ENCODE data around the gene NCAM1. TPM values are rescaled to one million over a fixed set of nuclear protein-coding genes. Genes with fewer than 3 reads are reported as not detected.

NCAM1 gene
- polyA plus RNA-seq, 2 of the 4 experiments (the other 2 are of a cell fraction) = 0.01 to 0.12 TPM

- WGBS (ENCODE audit: missing lambda C conversion rate) = 33% methylated on average over 12 of the region's 12 CpGs
These were observed 121.2 kb downstream of the NCAM1 start for GRCh38 chr11:113082341-113082955.

GRCh38 chr11:113083571-113083970 is 122.4 kb downstream of the NCAM1 start:
- ATAC-seq = no peak
- CTCF ChIA-PET = no interaction called here
- 0% methylated on average over 3 of the region's 3 CpGs for WGBS (ENCODE audit: missing lambda C conversion rate)
- FAIRE-seq = no peak
- no peaks in the 10 kb centered on the region for H3K4me1 ChIP-seq
- H3K9me3 ChIP-seq = no peaks in the 10 kb centered on the region
- H3K27ac ChIP-seq = no peak overlapping the region
- H3K4me2 ChIP-seq = no peak overlapping the region
- POLR2A ChIA-PET = no interaction called here
- no peak overlapping the region for H3K4me3 ChIP-seq
- DNase-seq (ENCODE audit: low read depth in 1 of 2, low spot score in 1 of 2) = no peak
- TF ChIP-seq CTCF (IDR thresholded peaks at IDR 0.05) = no peak
- TF ChIP-seq MYC (IDR thresholded peaks at IDR 0.05; ENCODE audit: borderline replicate concordance, low read length) = no peak
- no peak for TF ChIP-seq EP300 (IDR thresholded peaks at IDR 0.05)
- TF ChIP-seq BHLHE40 (IDR thresholded peaks at IDR 0.05; ENCODE audit: low read depth, low read length) = no peak
- TF ChIP-seq USF2 (IDR thresholded peaks at IDR 0.05) = no peak
- no peak for TF ChIP-seq TP53 (CRISPR knock-in tag; IDR thresholded peaks at IDR 0.05)
- TF ChIP-seq POLR2A (IDR thresholded peaks at IDR 0.05; ENCODE audit: low read length) = no peak
- TF ChIP-seq SREBF2 (IDR thresholded peaks at IDR 0.05) = no peak
- no peak for TF ChIP-seq KDM5A (IDR thresholded peaks at IDR 0.05)
- TF ChIP-seq FOXS1 (CRISPR knock-in tag; IDR thresholded peaks at IDR 0.05) = no peak
- no peak for TF ChIP-seq BCL3 (IDR thresholded peaks at IDR 0.05)

More at GRCh38 chr11:113082341-113082955, 121.2 kb downstream of the NCAM1 start:
- POLR2A ChIA-PET = no interaction called here
- Histone ChIP-seq H3K27ac (no peak overlapping the region), H3K9me3 (no peaks in the 10 kb centered on the region), H3K4me2 (no peak overlapping the region), H3K4me3 (no peak overlapping the region), H3K4me1 (no peaks in the 10 kb centered on the region)
- DNase-seq (ENCODE audit: low read depth in 1 of 2, low spot score in 1 of 2) = no peak
- no peak for ATAC-seq
- CTCF ChIA-PET = interaction anchor here (0.6 kb wide), 1 partner anchor 33 kb away, joined by 3 read pairs; no protein-coding TSS in a partner anchor
- no peak for TF ChIP-seq NPAS2 (CRISPR knock-in tag; IDR thresholded peaks at IDR 0.05; ENCODE audit: borderline replicate concordance)
- TF ChIP-seq REST (IDR thresholded peaks at IDR 0.05) = no peak
- no peak for TF ChIP-seq POLR2A (IDR thresholded peaks at IDR 0.05; ENCODE audit: low read length)
- no peak for TF ChIP-seq TFCP2L1 (CRISPR knock-in tag; IDR thresholded peaks at IDR 0.05)
- TF ChIP-seq FOXS1 (CRISPR knock-in tag; IDR thresholded peaks at IDR 0.05) = no peak
- TF ChIP-seq HMGXB4 (CRISPR knock-in tag; IDR thresholded peaks at IDR 0.05; ENCODE audit: borderline replicate concordance) = no peak
- TF ChIP-seq HDAC2 (IDR thresholded peaks at IDR 0.05) = no peak
- no peak for TF ChIP-seq MAFK (IDR thresholded peaks at IDR 0.05; ENCODE audit: partially characterized antibody)
- TF ChIP-seq FOSL2 (IDR thresholded peaks at IDR 0.05) = no peak
- no peak for TF ChIP-seq FOSL2 (CRISPR knock-in tag; IDR thresholded peaks at IDR 0.05)
- no peak for TF ChIP-seq HOXA7 (CRISPR knock-in tag; IDR thresholded peaks at IDR 0.05)
- TF ChIP-seq ZSCAN20 (CRISPR knock-in tag; IDR thresholded peaks at IDR 0.05) = no peak
- TF ChIP-seq BCL3 (IDR thresholded peaks at IDR 0.05) = no peak
- TF ChIP-seq HOXB5 (CRISPR knock-in tag; IDR thresholded peaks at IDR 0.05) = no peak
- no peak for TF ChIP-seq CHD2 (IDR thresholded peaks at IDR 0.05; ENCODE audit: low read length, partially characterized antibody)
- no peak for TF ChIP-seq MAZ (IDR thresholded peaks at IDR 0.05; ENCODE audit: borderline replicate concordance, low read depth, low read length)
- FAIRE-seq = no peak

Data from A549 (cell line).